Measurements from ENCODE around the gene HID1. TPM values are rescaled to one million over a fixed set of nuclear protein-coding genes. Genes with fewer than 3 reads are reported as not detected.

Gene HID1
- total RNA-seq, 1 experiment from 2014 or later = 114 TPM

DNA sequence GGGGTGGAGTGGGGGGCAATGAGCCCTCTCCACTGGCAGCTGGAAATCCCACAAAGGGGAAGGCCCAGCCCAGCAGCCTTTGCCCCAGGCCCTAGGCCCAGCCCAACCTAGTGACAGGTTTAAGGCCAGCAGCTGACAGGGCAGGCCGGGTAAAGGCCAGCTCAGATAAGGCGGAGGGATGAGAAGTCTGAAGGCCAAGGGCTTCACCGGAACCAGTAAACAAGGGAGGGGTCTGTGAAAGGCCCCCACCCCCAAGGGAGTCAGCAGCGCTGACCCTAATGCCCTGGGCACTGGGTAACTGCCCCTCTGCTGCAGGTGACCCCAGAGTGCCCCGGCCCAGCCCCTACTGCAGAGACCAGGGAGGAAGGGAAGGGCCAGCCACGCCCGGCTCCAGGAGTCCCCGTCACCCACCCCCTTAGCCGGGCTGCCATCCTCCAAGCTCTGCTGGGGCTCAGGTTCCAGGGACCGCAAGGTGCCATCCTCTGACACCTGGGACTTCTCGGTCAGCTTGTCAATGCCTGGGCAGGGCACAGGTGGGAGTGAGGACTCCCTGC lies 19.3 kb downstream of the HID1 start:
- no peak overlapping the region for H3K27ac Mint-ChIP-seq (ENCODE audit: unreplicated experiment)
- H3K4me1 Mint-ChIP-seq (ENCODE audit: low read depth, unreplicated experiment) = no peaks in the 10 kb centered on the region
- peaks cover 66% of the 10 kb centered on the region for H3K36me3 Mint-ChIP-seq (ENCODE audit: insufficient read depth, unreplicated experiment)
- no peak for DNase-seq
- CTCF ChIA-PET = interaction anchor here (0.5 to 0.7 kb wide), 2 partner anchors 31 to 622 kb away, joined by 3 read pairs; no protein-coding TSS in a partner anchor
- intact Hi-C loops (cut with micrococcal nuclease; ENCODE audit: unreplicated experiment) = no loop called here
- H3K4me3 Mint-ChIP-seq (ENCODE audit: low read depth, unreplicated experiment) = no peak overlapping the region
- TF ChIP-seq, protein P1, sequence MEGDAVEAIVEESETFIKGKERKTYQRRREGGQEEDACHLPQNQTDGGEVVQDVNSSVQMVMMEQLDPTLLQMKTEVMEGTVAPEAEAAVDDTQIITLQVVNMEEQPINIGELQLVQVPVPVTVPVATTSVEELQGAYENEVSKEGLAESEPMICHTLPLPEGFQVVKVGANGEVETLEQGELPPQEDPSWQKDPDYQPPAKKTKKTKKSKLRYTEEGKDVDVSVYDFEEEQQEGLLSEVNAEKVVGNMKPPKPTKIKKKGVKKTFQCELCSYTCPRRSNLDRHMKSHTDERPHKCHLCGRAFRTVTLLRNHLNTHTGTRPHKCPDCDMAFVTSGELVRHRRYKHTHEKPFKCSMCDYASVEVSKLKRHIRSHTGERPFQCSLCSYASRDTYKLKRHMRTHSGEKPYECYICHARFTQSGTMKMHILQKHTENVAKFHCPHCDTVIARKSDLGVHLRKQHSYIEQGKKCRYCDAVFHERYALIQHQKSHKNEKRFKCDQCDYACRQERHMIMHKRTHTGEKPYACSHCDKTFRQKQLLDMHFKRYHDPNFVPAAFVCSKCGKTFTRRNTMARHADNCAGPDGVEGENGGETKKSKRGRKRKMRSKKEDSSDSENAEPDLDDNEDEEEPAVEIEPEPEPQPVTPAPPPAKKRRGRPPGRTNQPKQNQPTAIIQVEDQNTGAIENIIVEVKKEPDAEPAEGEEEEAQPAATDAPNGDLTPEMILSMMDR (IDR thresholded peaks at IDR 0.05; ENCODE audit: unreplicated experiment) = no peak
- H3K9me3 Mint-ChIP-seq (ENCODE audit: low read depth, unreplicated experiment) = no peaks in the 10 kb centered on the region
- H3K27me3 Mint-ChIP-seq (ENCODE audit: unreplicated experiment) = peaks cover 1% of the 10 kb centered on the region
- BruUV-seq (replicated peaks) = no TSS peak

DNA sequence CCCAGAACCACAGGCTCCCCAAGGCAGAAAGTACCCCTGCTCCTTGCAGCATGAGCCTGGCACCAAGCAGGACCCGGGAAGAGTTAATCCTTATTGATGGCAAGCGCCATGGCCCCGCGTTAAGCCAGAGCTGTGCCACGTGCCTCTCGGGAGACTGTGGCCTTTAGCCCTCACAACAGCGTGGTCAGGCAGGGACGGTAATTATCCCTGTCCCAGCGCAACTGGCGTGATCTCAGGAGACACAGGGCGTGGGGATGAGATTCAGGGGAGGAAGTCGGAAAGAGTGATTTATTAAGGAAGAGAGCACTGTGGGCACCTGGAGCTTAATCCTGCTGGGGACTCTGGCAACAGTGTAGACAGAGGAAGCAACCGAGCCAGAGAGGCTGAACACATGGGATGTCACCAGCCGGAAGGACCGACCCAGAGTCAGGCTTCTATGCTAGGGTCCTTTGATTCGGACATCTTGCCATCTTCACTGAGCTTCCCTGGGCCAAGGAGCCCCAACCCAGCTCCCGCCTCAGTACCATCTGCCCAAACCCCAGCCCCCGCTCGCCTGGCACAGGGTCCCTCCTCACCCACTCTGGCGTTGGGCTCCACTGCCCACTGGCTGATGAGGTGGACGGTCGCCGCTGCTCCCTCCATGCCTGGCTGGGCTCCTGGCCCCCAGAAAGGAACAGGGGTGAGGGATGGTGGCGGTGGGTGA lies 20.0 kb downstream of the HID1 start:
- CTCF ChIA-PET = interaction anchor here (0.5 kb wide), 1 partner anchor 621 kb away, joined by 3 read pairs; no protein-coding TSS in a partner anchor
- Mint-ChIP-seq H3K4me3 (ENCODE audit: low read depth, unreplicated experiment) (no peak overlapping the region), H3K9me3 (ENCODE audit: low read depth, unreplicated experiment) (no peaks in the 10 kb centered on the region), H3K27ac (ENCODE audit: unreplicated experiment) (no peak overlapping the region), H3K27me3 (ENCODE audit: unreplicated experiment) (peaks cover 8% of the 10 kb centered on the region), H3K36me3 (ENCODE audit: insufficient read depth, unreplicated experiment) (peaks cover 60% of the 10 kb centered on the region), H3K4me1 (ENCODE audit: low read depth, unreplicated experiment) (no peaks in the 10 kb centered on the region)
- intact Hi-C loops (cut with micrococcal nuclease; ENCODE audit: unreplicated experiment) = no loop called here
- DNase-seq = no peak
- no TSS peak for BruUV-seq (replicated peaks)
- TF ChIP-seq, protein P1 (IDR thresholded peaks at IDR 0.05; ENCODE audit: unreplicated experiment) = no peak

DNA sequence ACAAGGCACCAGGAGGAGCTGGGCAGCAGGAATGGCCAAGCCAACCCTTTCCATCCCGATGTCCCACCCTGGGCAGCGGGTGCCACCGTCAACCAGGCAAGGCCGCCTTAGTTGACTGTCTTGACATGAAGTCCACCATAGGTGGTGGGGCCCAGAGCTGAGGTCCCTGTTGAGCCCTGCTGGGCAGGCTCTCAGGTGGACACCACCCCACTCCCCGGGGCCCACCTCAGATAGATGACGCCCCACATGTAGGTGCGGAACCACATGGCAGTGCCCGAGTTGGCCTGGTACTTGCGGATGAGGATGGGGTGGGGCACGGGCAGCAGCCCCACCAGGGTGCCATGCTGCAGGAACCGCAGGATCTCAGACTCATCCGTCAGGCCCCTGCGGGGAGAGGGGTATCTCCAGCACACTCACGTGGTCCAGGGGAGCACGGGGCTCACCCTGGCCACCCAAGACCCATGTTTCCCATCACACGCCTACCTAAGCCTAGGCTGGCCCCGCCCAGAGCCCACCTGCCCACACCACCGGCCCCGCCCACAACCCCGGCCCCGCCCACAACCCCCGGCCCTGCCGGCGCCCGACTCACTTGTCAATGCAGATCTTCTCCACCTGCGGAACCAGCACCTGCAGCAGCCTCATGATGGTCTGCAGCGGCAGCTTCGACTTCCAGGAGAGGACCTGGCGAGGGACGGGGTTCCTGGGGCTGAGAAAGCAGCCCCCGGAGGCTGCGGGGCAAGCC lies 20.7 kb downstream of the HID1 start:
- no peak overlapping the region for H3K4me3 Mint-ChIP-seq (ENCODE audit: low read depth, unreplicated experiment)
- DNase-seq = no peak
- TF ChIP-seq, protein P1 (IDR thresholded peaks at IDR 0.05; ENCODE audit: unreplicated experiment) = no peak
- intact Hi-C loops (cut with micrococcal nuclease; ENCODE audit: unreplicated experiment) = no loop called here
- no peaks in the 10 kb centered on the region for H3K4me1 Mint-ChIP-seq (ENCODE audit: low read depth, unreplicated experiment)
- no peaks in the 10 kb centered on the region for H3K9me3 Mint-ChIP-seq (ENCODE audit: low read depth, unreplicated experiment)
- CTCF ChIA-PET = interaction anchor here (0.6 to 1.0 kb wide), 2 partner anchors 27 to 80 kb away, joined by 3 read pairs; no protein-coding TSS in a partner anchor
- no TSS peak for BruUV-seq (replicated peaks)
- H3K27ac Mint-ChIP-seq (ENCODE audit: unreplicated experiment) = no peak overlapping the region
- H3K27me3 Mint-ChIP-seq (ENCODE audit: unreplicated experiment) = peaks cover 13% of the 10 kb centered on the region
- peaks cover 56% of the 10 kb centered on the region for H3K36me3 Mint-ChIP-seq (ENCODE audit: insufficient read depth, unreplicated experiment)

DNA sequence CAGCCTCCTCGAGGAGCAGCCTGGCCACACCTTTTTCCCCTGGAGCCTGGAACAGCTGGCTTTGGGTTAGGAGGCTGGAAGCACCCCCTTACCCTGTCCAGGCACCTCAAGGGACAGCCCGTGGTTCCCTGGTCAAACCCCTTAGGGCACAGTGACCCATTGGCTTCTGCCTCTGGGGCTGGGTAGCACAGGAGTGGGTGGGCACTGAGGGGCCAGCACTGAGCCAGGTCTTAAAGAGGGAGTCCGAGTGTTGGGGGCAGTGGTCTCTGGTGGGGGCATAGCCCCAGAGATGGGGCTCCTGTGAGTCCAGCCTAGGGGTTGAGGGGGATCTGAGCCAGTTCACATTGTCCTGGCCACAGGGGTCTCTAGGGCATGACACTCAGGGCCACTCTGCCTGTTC lies 21.5 kb downstream of the HID1 start:
- DNase-seq = no peak
- CTCF ChIA-PET = interaction anchor here (0.6 to 1.0 kb wide), 2 partner anchors 26 to 81 kb away, joined by 3 read pairs; no protein-coding TSS in a partner anchor
- TF ChIP-seq, protein P1 (IDR thresholded peaks at IDR 0.05; ENCODE audit: unreplicated experiment) = no peak
- H3K36me3 Mint-ChIP-seq (ENCODE audit: insufficient read depth, unreplicated experiment) = peaks cover 52% of the 10 kb centered on the region
- intact Hi-C loops (cut with micrococcal nuclease; ENCODE audit: unreplicated experiment) = no loop called here
- no peak overlapping the region for H3K4me3 Mint-ChIP-seq (ENCODE audit: low read depth, unreplicated experiment)
- H3K27ac Mint-ChIP-seq (ENCODE audit: unreplicated experiment) = no peak overlapping the region
- no peaks in the 10 kb centered on the region for H3K9me3 Mint-ChIP-seq (ENCODE audit: low read depth, unreplicated experiment)
- no TSS peak for BruUV-seq (replicated peaks)
- H3K27me3 Mint-ChIP-seq (ENCODE audit: unreplicated experiment) = peaks cover 13% of the 10 kb centered on the region
- no peaks in the 10 kb centered on the region for H3K4me1 Mint-ChIP-seq (ENCODE audit: low read depth, unreplicated experiment)
